Loucy (cell line): ENCODE results near the gene EYA3.

Source experiments
- EZH2phosphoT487 ChIP-seq: fragments of 200-600 bp; IDR thresholded peaks from 2 replicates; pipeline ENCODE4 v1.6.1; 2018; ENCODE audit warnings: antibody characterized with exemption, mild to moderate bottlenecking, moderate library complexity, borderline replicate concordance
- TF ChIP-seq, protein P1 (sequence below): fragments of 200-600 bp; sonication (generic); conservative IDR thresholded peaks from 2 replicates; pipeline ENCODE4 v1.5.1; 2014; ENCODE audit warnings: mild to moderate bottlenecking, antibody characterized with exemption, low read length

DNA sequence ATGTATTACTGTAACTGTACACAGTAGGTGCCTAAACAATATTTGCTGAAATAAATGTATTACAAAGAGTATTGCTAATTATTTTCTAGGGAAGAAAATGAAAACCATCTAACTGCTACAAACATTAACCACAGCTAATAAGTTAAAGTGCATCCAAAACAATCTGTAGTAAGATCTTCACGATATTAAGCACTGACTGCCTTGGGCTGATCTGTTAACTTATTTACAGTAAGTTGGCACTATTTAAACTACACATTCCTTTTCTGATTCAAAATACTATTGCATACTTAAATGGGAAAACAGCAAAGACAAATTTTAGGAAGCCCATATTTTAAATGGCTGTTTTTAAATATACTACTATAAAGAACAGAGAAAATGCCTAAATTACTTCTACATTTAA lies 4.5 kb downstream of the EYA3 start:
- TF ChIP-seq, protein P1, sequence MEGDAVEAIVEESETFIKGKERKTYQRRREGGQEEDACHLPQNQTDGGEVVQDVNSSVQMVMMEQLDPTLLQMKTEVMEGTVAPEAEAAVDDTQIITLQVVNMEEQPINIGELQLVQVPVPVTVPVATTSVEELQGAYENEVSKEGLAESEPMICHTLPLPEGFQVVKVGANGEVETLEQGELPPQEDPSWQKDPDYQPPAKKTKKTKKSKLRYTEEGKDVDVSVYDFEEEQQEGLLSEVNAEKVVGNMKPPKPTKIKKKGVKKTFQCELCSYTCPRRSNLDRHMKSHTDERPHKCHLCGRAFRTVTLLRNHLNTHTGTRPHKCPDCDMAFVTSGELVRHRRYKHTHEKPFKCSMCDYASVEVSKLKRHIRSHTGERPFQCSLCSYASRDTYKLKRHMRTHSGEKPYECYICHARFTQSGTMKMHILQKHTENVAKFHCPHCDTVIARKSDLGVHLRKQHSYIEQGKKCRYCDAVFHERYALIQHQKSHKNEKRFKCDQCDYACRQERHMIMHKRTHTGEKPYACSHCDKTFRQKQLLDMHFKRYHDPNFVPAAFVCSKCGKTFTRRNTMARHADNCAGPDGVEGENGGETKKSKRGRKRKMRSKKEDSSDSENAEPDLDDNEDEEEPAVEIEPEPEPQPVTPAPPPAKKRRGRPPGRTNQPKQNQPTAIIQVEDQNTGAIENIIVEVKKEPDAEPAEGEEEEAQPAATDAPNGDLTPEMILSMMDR, result no peak
- no peak for TF ChIP-seq EZH2phosphoT487
